Stomach (tissue), 9 donors: ENCODE results near the gene GADD45A. TPM values are rescaled to one million over a fixed set of nuclear protein-coding genes. Genes with fewer than 3 reads are reported as not detected.

ENCODE experiments used
- DNase-seq, 2 donors: peaks; one replicate each; pipeline versions ENCODE4 v3.0.0 to v3.0.0-alpha.2; 2013 to 2019
- H3K27ac ChIP-seq, 5 donors: fragments of 200-600 bp in 4 of 5; sonication (generic) in 4 of 5; one replicate each; pipeline ENCODE4 v1.5.1; 2013 to 2019; ENCODE audit warnings: mild to moderate bottlenecking in 1 of 5, moderate library complexity in 1 of 5
- H3K27me3 ChIP-seq, 3 donors: fragments of 200-600 bp; sonication (generic); one replicate each; pipeline ENCODE4 v1.5.1; 2017 to 2019; ENCODE audit warnings: mixed run types in 1 of 3
- H3K36me3 ChIP-seq, 4 donors: fragments of 200-600 bp; sonication (generic); 1 replicate in 3 of 4; 2 replicates in 1 of 4; pipeline ENCODE4 v1.5.1; 2016 to 2019
- H3K4me1 ChIP-seq, 4 donors: fragments of 200-600 bp; sonication (generic); one replicate each; pipeline ENCODE4 v1.5.1; 2016 to 2019
- H3K4me3 ChIP-seq, 4 donors: fragments of 200-600 bp; sonication (generic) in 3 of 4; one replicate each; pipeline ENCODE4 v1.5.1; 2016 to 2019; ENCODE audit warnings: mild to moderate bottlenecking in 1 of 4
- H3K9me3 ChIP-seq, 4 donors: fragments of 200-600 bp; sonication (generic); one replicate each; pipeline ENCODE4 v1.5.1; 2016 to 2019
- EP300 ChIP-seq: sonication (generic); formaldehyde crosslinking; IDR thresholded peaks from one replicate; pipeline ENCODE4 v1.6.1; 2017; ENCODE audit warnings: antibody characterized with exemption
- POLR2A ChIP-seq, 4 donors: fragments of 450-650 bp; IDR thresholded peaks; one replicate each; pipeline ENCODE4 v1.6.1; 2016; ENCODE audit warnings: antibody characterized with exemption in 4 of 4, control low read depth in 2 of 4, mild to moderate bottlenecking in 1 of 4, moderate library complexity in 1 of 4
- POLR2AphosphoS5 ChIP-seq, 3 donors: sonication (generic); formaldehyde crosslinking; IDR thresholded peaks; one replicate each; pipeline ENCODE4 v1.6.1; 2016; ENCODE audit warnings: antibody characterized with exemption in 3 of 3
- WGBS, 5 donors: extraction: QIAGEN DNeasy Blood & Tissue Kit in 3 of 5; methylation state at CpG; one replicate each; pipeline versions ENCODE4 v1.1.5 to v1.1.7; 2013 to 2018; 5-methylcytosine and 5-hydroxymethylcytosine counted together
- intact Hi-C: fragments of 100-400 bp; cut with DNase I; formaldehyde crosslinking; loops from one replicate; pipeline ENCODE4 v1.15.1; 2023; ENCODE audit warnings: low total_unique reads
- polyA plus RNA-seq, 3 donors: library from polyadenylated mRNA; stranded (reverse); fragments of 200-250 nt; gene quantifications; one replicate each; pipeline ENCODE4 v1.2.3, GENCODE V29; 2013
- small RNA-seq, 4 donors: library from RNA; depleted of rRNA; stranded (forward); fragments of <200 nt; gene quantifications; one replicate each; pipeline ENCODE3, GENCODE V24; 2016
- total RNA-seq, 5 donors: library from RNA; depleted of rRNA; stranded (reverse); fragments of >200 nt; gene quantifications; one replicate each; pipeline versions ENCODE4 v1.1.0 to v1.2.3, GENCODE V29; 2014 to 2016
- TF ChIP-seq, protein P1 (sequence below), 7 experiments: fragments of 450-650 bp in 4 of 7; fragments of 200-600 bp in 3 of 7; sonication (generic) in 3 of 7; IDR thresholded peaks; one replicate each; pipeline ENCODE4 v1.5.1; 2016 to 2019; ENCODE audit warnings: antibody characterized with exemption in 7 of 7, control low read depth in 2 of 7, mild to moderate bottlenecking in 1 of 7
- donor health status: healthy with polysubstance abuse.
- donor health status: Bipolar disorder and iron deficiency.
- donor health status: healthy.

Gene GADD45A
- total and polyA plus RNA-seq, 8 donors = 4.7 to 84.8 (median 38.4) TPM

GRCh38 chr1:67735806-67736627 is 51.0 kb downstream of the GADD45A start:
- Histone ChIP-seq H3K27me3 (no peaks in the 10 kb centered on the region), H3K9me3 (no peaks in the 10 kb centered on the region), H3K4me1 (peaks cover 30 to 76% (median 61%) of the 10 kb centered on the region in 4 donors), H3K4me3 (peak overlapping the region in 1 of 4 donors; percentile 3), H3K36me3 (no peaks in the 10 kb centered on the region), H3K27ac (peak overlapping the region; percentile 69 to 87 (median 86))
- TF ChIP-seq POLR2AphosphoS5 (IDR thresholded peaks at IDR 0.05) (peak; percentile 2 to 85 (median 32)), POLR2A (IDR thresholded peaks at IDR 0.05) (no peak)
- intact Hi-C loops = no loop called here
- 9 to 14% (median 13%) methylated on average over 9 to 11 of the region's 11 CpGs for WGBS, 5 donors
- peak; percentile 72 to 85 for DNase-seq

DNA sequence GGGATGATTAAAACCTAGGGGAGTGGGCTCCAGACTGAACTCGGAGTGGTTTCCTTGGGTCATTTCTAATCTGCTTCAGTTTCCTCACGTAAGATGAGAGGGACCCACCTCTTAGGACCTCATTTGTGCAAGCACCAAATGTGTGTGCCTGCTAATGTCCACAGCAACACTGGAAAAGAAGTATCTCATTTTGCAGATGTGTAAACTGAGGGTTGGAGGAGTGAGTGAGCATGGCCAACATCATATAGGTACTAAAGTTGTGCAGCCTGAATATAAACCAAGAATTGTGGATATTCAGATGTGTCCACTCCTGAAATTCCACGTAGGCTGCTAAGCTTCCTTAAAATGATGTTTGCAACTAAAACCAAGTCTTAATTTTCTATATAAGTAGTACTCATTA is 51.7 kb downstream of the GADD45A start:
- Histone ChIP-seq H3K4me3 (peak overlapping the region in 1 of 4 donors; percentile 3), H3K27ac (peak overlapping the region; percentile 69 to 87 (median 86))
- 87 to 93% (median 92%) methylated on average over 3 of the region's 3 CpGs for WGBS, 5 donors

DNA sequence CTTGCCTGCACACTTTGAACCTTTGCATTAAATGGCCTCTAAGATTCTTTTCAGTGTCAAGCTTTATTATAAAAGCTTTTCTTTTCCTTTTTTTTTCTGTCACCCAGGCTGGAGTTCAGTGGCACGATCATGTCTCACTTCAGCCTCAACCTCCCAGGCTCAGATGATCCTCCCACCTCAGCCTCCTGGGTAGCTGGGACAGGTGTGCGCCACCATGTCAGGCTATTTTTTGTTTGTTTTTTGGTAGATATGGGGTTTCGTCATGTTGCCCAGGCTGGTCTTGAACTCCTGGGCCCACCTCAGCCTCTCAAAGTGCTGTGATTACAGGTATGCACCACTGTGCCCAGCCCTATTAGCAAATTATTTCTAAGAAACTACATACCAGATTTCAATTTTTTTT is 52.9 kb downstream of the GADD45A start:
- Histone ChIP-seq H3K9me3 (no peaks in the 10 kb centered on the region), H3K36me3 (no peaks in the 10 kb centered on the region), H3K4me1 (peaks cover 26 to 87% (median 66%) of the 10 kb centered on the region in 4 donors), H3K27me3 (no peaks in the 10 kb centered on the region), H3K4me3 (no peak overlapping the region), H3K27ac (no peak overlapping the region)
- intact Hi-C loops = no loop called here
- DNase-seq = no peak
- no peak for TF ChIP-seq POLR2AphosphoS5 (IDR thresholded peaks at IDR 0.05)
- no peak for TF ChIP-seq POLR2A (IDR thresholded peaks at IDR 0.05)
- TF ChIP-seq, protein P1, sequence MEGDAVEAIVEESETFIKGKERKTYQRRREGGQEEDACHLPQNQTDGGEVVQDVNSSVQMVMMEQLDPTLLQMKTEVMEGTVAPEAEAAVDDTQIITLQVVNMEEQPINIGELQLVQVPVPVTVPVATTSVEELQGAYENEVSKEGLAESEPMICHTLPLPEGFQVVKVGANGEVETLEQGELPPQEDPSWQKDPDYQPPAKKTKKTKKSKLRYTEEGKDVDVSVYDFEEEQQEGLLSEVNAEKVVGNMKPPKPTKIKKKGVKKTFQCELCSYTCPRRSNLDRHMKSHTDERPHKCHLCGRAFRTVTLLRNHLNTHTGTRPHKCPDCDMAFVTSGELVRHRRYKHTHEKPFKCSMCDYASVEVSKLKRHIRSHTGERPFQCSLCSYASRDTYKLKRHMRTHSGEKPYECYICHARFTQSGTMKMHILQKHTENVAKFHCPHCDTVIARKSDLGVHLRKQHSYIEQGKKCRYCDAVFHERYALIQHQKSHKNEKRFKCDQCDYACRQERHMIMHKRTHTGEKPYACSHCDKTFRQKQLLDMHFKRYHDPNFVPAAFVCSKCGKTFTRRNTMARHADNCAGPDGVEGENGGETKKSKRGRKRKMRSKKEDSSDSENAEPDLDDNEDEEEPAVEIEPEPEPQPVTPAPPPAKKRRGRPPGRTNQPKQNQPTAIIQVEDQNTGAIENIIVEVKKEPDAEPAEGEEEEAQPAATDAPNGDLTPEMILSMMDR (IDR thresholded peaks at IDR 0.05) = no peak
- TF ChIP-seq EP300 = no peak
- 87 to 97% (median 95%) methylated on average over 3 of the region's 3 CpGs for WGBS, 5 donors

More for the DNA sequence above, 51.7 kb downstream of the GADD45A start:
- H3K9me3 ChIP-seq = no peaks in the 10 kb centered on the region
- H3K4me1 ChIP-seq = peaks cover 30 to 83% (median 68%) of the 10 kb centered on the region in 4 donors
- H3K36me3 ChIP-seq = no peaks in the 10 kb centered on the region
- no peak for TF ChIP-seq POLR2A (IDR thresholded peaks at IDR 0.05)
- TF ChIP-seq, protein P1 (IDR thresholded peaks at IDR 0.05) = no peak
- TF ChIP-seq POLR2AphosphoS5 (IDR thresholded peaks at IDR 0.05) = no peak
- TF ChIP-seq EP300 = no peak
- no peak for DNase-seq
- H3K27me3 ChIP-seq = no peaks in the 10 kb centered on the region
- intact Hi-C loops = no loop called here

Small RNA genes within 50 kb of the gene (small RNA-seq; reads per million reads assigned to genes)
- 0 reads per million in 4 donors for gene RN7SL392P

Other genes starting within 250 kb of the GADD45A start
- gene GNG12, start 148.3 kb downstream of the GADD45A start, total RNA-seq = 100 to 1,000 TPM in 2 of 5 donors, 10 to 100 TPM in 3; 46.3 to 189 (median 71.9) TPM
- gene GNG12, start 148.3 kb downstream of the GADD45A start, polyA plus RNA-seq = 10 to 100 TPM; 21.7 to 56.8 (median 41.5) TPM